NCI-H2196 treated with DMSO at 0.1 percent for 48 hours (cell line): ENCODE results near the gene TMEM108.

ENCODE experiments used
- DNase-seq: peaks from one replicate; lab custom pipeline; 2025; ENCODE audit not compliant: unreplicated experiment; lab: John Stamatoyannopoulos, UW

Gene TMEM108

DNA sequence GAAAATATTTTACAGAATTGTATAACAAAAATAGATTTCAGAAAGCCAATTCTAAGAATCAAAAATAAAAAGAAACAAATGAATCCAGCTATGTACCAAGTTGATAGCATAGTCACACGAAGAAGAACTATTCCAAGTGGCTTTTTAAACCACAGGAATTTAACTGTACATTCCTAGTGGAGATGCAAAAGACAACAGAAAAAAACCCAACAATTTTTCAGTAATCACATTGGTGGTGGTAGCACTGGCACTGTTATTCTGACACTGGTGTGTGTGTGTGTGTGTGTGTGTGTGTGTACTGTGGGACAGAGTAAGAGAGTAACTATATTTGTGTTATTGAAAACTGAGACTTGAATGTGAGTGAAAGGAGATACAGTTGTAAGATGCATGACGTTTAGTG, 370.8 kb downstream of the TMEM108 start:
- DNase-seq = no peak

DNA sequence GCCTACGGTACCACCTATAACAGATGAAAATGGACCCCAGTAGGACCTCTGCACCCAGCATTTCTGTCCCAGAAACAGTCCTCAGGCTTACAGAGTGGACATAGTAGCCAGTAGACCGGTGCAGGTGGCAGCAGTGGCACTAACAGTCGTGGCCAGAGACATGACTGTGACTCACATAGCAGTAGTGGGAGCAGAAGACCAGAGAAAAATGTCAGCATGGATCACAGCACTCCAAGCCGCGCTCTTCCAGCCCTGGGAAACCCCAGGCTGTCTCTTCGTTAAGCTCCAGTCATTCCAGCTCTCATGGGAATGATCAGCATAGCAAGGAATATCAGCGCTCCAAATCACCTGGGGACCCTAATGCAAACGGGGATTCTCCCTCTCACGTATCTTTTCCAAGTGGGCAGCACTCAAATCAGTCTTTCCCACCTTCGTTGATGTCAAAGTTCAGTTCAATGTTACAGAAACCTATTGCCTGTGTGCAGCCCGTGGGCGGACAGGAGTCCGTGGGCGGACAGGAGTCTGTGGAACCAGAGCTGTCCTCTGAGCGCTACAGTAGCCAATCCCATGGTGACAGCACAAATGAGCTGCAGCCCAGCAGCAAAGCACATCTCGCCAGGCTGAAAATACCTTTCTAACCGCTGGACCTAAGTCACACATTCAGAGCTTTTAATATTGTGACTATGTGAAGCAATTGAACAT, 372.2 kb downstream of the TMEM108 start:
- DNase-seq = no peak

DNA sequence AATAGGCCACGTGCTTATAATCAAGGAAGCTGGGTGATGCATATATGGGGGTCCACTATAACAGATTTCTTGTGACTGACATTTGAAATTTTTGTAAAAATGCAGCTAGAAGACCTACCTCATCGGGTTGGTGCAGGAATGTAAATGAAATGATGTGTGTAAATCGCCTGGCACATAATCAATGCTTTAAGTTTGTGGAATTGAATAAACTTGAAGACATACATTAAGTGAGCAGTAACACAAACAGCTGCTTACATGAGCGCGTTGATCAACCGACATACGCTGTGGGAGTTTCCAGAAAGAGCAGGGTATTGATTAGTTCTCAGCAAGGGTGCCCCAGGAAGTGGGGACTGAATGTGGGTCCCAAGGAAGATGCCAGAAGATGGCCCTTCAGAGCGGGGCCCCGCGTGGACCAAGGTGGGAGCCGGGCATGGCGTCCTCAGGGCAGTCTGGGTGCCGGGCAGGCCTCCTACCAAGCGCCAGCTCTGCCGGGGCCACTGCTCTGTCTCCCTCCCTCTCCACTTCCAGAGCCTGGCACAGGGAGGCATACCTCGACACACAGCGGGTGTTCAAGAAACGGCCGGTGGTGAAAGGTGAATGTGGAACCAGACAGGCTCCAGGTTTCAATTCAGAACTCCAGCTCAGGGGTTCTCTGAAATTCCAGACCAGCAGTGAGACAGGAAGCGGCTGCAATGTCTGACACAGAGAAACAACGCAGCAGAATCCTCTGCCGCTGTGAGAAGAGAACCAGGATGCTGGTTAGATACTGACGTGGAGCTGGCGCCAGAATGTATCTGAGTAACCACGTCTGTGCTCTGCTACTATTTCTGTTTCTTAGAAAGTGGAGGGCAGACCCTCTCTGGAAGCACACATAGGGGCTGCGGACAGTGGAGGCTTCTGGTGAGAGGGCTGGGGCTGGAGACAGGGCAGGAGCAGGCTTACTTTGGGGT, 374.3 kb downstream of the TMEM108 start:
- no peak for DNase-seq

DNA sequence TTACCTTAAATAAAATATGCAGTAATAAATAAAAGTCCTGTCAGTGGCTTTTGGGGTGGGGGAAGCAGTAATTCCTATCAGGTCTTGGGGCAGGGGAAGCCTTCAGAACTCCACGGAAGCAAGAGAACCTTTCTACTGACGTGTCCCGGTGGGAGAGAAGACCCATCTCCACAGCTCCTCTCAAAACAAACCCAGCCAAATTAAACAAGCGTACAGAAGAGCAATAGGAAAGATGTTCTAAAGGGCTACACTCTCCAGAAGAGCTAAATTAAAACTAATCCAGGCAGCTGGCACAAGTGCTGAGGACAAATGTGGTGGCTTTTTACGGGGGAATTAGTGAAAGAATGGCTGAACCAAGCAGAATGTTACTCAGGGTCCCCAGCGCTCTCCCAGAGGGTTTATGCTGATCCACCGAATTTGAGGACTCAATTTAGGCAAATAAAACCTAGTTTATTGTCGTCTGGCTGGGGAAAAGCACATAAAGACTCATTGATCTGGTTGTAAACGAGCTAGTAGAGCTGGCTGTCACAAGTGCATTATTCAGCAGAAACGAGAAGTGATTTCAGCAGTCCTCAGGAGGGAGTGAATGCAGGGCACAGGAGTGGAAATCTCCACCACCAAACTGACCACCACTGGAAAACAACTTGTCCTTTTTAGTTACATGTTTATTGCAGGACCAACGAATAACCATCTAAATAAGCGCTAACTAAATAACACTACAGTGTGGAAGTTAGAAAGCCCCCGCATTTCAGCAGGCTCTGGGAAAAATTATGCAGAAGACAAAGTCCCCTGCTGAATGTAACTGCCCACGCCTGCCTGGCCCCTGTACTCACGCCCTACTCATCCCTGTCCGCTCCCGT, 375.2 kb downstream of the TMEM108 start:
- DNase-seq = no peak

DNA sequence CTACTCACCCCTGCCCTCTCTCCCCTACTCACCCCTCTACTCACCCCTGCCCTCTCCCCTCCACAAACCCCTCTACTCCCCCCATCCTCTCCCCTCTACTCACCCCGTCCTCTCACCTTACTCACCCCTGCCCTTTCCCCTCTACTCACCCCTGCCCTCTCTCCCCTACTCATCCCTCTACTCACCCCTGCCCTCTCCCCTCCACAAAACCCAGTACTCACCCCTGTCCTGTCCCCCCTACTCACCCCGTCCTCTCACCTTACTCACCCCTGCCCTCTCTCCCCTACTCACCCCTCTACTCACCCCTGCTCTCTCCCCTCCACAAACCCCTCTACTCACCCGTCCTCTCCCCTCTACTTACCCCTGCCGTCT, 375.8 kb downstream of the TMEM108 start:
- no peak for DNase-seq

DNA sequence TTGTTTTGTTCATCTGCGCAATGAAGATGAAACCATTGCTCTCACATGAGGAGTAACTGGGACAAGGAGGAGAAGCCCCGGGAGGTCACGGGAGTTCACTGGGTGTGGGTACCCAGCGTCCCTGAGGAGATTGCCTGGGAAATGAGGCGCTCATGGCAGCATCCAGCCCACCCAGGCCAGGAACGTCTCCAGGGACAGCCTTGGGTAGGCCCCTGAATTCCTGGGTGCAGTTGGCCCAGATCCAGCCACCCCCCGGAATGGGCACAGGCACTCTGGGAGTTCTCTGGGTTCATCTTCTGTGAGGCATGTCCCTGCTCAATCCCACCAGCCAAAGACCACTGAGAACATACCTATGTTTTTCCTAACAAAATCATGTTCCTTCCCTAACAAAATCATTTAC, 380.2 kb downstream of the TMEM108 start:
- no peak for DNase-seq

DNA sequence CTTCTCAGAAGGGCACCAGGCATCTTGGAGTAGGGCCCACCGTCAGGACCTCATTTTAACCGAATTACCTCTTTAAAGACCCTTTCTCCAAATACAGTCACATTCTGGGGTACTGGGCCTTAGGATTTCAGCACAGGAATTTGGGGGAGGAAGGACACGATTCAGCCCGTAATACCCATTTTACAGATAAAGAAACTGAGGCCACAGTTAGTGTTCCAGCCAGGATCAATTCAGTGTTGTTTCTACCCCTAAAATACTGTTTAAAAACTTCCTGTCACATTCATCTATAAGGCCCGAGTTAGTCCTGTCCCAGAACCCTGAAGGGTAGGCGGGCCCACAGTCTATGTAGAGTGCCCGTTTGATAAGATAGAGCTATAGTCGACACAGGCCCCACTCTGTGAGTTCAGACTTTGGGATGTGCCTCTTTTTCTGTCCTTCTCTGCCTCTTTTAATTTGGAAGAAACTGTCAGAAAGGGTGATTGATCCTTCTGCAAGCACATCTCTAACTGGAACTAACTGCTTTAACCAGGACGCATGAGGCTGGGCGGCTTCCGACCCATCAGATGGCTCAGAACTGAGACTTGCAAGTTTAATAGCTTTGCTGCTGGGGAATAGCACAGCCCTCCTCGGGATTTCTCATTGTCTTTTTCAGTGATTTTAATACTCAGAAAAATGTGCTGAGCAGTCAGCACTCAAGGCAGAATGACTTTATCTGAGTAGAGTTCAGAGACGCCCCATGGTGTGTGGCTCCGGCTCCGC, 381.1 kb downstream of the TMEM108 start:
- DNase-seq = no peak

DNA sequence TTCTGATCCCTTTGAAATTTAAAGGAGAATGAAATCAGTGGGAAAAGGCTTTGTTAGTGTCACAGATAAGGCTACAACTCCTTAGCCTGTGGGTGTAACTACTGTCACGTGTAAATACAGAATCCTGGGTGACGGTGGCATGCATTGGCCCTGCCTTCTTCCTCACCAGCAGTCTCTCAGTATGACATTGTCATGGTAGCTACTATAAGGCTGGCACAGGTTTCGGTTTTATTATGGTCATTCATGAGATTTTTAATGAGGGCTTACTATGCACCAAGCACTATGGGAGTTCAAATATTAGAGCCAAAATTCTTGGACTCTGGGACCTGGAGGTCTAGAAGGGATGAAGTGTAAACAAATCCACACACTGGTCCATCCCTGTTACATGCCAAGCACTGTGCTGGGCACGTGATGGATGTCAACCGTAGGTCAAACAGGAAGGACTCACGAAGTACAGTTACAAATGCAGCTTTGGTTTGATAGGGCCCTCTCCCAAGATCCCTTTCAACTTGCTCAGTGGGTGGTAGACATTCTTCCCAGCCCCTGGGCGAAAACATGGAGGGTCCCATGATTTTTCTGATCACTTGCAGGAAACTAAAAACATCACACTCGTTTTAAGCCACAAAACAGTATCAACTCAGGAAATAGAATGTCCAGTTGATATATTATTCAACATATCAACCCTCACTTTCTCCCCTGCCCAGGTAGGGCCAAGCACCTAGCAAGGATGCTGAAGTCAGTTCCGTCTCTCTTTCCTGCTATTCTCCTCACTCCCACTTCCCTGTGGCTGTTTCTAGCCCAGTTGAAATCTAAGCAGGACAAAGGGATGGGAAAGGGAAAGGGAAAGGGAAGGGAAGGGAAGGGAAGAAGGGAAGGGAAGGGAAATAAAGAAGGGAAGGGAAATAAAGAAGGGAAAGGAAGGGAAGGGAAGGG, 387.0 kb downstream of the TMEM108 start:
- no peak for DNase-seq

DNA sequence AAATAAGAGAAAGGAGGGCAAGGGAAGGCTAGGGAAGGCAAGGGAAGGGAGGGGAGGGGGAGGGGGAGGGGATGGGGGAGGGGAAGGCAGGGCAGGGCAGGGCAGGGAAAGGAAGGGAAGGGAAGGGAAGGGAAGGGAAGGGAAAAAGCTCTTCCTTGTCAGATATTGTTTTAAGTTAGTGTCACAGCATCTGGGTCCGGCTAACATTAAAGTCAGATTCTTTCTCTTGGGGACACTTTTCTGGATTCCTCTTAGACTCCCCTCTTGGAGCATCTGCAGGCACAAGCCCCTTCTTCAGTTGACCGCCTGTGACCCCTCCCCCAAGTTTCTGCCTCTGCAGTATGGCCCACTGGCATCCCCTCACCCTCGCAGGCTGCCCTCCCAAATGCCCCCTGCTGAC, 387.7 kb downstream of the TMEM108 start:
- DNase-seq = no peak

DNA sequence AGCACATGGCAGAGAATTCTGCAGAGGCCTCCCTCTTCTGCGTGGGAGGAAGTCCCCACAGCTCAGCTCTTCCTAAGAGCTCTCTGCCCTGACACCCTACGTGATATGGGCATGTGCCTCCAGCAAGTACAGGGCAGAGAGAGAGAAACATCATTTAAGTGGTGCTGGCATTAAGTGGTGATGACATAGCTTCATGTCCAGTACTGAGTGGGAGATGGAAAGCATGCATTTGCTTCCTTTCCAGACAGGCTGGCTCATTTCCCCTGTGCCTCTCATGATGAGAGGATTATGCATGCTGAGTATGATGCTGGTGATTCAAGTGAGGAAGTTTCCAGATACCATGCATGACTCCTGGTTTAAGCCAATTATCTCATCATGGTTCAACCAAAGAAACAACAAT, 388.5 kb downstream of the TMEM108 start:
- no peak for DNase-seq

DNA sequence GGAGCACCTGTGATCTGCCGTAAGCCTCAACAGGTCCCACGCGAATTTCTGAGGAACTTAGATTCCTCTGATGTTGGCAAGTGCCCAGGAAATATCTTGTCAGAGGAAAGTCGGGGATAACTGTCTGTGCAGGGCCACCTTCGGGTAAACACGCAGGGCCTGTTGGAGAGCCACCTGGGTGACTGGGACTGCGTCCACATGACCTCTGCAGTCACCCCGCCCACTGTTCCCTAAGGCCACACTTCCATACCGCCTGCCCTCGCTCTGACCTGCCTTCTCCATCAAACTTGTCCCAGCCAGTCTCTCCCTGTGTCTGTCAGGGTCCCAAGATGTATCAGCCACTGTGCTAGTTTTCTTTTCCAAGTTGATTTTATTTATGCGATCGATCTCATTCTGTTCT, 390.4 kb downstream of the TMEM108 start:
- DNase-seq = no peak

DNA sequence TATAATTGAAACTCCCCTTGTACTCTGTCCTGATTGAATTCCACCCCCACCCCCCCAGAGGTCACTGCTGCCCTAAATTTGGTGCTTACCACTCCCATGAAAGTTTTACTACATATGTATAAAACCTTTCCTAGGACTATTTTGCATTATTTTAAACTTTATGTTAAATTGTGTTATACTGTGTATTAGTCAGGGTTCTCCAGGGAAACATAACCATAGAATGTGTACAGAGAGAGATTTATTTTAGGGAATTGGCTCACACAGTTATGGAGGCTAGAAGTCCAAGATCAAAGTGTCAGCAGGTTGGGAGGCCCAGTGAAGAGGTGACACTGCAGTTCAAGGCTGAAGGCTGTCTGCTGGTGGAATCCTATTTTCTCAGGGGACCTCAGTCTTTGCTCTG, 390.9 kb downstream of the TMEM108 start:
- DNase-seq = no peak

DNA sequence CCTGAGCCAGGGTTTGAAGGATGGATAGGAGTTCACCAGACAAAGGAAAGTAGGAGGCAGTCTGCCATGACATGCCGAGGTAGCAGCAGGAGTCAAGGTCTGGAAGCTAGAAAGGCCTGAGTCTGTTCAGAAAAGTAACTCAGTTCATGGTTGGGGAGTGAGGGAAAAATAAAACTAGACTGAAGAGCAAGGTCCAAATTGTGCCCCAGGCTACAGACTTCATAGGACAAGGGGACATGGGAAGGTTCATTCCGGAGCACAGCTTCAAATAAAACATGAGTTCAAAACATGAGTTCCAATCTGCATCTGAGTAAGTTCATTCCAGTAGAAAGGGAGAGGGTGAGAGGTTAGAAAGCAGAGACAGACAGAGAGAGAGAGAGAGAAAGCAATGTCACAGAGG, 401.4 kb downstream of the TMEM108 start:
- no peak for DNase-seq

DNA sequence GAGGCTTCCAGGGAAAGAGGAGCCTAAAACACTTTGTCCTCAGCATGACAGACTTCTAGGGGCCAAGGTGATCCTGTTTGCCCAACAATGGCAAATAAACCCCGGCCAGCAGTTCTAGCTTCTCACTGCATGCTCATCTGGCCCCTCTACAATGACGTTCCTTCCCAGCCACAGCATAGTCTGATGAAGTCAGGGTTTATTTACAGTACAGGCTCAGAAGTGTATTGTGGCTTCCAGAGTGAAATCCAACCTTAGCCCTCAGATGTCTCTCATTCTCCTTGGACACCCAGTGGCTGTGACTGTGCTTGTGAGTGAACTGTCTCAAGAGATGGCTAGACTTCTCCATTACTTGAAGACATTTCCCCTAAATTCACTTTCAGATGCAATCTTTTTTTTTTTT, 402.5 kb downstream of the TMEM108 start:
- no peak for DNase-seq

DNA sequence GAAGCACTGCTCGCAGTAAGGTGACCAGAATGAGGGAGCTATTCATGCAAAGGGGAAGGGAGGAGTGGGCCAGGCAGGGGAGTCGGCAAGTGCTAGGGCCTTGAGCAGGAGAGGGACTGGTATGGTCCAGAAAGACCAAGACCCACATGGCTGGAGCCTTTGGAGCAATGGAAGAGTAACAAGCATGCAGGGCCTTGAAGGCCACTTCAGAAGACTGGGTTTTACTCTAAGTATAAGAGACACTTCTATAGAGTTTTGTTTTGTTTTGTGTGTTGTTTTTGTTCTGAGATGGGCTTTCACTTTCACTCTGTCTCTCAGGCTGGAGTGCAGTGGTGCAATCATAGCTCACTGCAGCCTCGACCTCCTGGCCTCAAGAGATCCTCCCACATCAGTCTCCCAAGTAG, 403.7 kb downstream of the TMEM108 start:
- no peak for DNase-seq

DNA sequence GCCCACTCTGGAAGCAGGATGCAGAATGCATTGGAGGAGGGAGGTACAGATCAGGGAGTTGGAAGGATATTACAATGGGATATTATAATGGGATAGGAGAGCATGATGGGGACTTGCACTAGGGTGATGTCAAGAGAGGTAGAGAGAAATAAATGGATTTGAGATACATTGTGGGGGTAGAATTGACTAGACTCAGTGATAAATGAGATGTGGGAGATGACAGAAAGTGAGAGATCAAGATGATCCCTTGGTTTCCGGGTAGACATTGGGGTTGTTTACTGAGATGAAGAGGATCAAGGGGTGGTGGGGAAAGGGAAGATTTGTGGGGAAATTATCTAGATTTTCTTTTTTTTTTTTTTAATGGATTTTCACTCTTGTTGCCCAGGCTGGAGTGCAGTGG, 404.3 kb downstream of the TMEM108 start:
- no peak for DNase-seq

DNA sequence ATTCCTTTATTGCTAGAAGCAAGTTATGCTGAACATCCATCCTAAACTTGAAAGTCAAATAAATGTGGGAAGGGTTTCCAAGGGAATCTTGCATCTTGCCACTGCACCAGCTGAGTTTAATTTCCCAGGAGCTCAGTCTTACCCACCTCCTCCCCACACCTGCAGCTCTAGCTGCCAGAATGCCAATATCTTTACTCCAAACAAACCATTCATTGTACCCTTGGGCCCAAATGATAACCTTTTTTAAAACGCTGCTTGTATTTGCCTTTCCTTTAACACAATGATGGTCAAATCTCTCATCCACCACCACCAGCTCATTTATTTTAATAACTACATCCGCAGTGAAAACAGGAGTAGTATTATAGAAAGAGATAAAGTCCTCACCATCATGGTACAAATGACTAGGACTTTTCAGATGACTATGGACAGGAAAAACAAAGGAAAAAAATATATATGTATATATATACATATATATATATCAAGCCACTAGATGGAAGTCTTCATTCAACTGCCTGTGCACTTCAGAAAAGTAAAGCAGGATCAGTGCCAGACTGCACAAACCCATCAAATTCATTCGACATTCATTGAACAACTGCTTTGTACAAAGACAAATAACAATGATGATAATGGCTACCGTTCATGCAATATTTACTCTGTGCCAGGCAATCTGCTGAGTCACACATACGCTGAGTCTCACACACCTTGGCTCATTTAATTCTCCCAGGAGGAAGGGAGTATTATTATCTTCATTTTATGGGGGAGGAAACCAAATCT, 405.6 kb downstream of the TMEM108 start:
- no peak for DNase-seq

DNA sequence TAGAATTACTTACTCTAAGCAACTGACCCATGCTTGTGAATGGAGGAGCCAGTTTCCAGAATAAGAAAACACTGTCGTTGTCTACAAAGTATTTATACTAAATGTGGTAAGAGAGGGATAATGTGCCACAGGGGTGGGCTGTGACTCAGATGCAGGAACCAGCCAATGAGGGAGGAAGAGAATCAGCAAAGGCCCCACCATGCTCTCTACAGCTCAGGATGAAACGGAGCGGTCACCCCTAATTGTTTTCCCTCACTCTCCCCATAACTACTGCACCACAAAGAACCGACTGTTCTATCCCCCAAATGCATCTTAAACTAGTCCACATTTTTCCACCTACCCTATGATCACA, 406.2 kb downstream of the TMEM108 start:
- no peak for DNase-seq

DNA sequence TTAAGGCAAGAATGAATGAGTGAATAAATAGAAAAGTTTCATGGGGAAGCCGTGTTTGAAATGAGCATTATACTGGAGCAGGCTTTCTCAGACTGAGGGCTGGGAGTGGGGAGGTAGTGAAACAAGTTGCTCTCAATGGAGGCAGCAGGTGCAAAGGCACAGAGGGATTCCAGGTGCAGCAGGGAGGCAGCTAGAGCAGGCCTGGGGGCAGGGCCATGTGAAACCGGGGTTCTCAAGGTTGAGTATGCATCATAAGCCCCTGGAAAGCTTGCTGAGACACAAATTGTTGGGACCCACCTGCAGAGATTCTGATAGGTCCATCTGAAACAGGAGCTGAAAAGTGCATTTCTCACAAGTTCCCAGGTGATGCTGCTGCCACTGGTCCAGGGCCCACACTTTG, 406.9 kb downstream of the TMEM108 start:
- no peak for DNase-seq
